ENCODE results near the gene EGLN2.
"Not testable (repeated sequence)": the region's sequence is repeated elsewhere in the genome, so short reads cannot be mapped to it uniquely, and the experiment has no call there.

Gene EGLN2

GRCh38 chr19:40850277-40850676 is 51.3 kb downstream of the EGLN2 start, which contains the start of gene CYP2A6:
CYP2A6 (minus strand) TSS chr19:40850447; CDS start chr19:40850426, 21 bp downstream.
- DNase-seq = not testable (repeated sequence)

GRCh38 chr19:40852467-40853152 is 53.6 kb downstream of the EGLN2 start:
- not testable (repeated sequence) for DNase-seq

Measured in activated naive CD4-positive, alpha-beta T cell (primary cell).